ENCODE results near the gene BTBD16.

DNA sequence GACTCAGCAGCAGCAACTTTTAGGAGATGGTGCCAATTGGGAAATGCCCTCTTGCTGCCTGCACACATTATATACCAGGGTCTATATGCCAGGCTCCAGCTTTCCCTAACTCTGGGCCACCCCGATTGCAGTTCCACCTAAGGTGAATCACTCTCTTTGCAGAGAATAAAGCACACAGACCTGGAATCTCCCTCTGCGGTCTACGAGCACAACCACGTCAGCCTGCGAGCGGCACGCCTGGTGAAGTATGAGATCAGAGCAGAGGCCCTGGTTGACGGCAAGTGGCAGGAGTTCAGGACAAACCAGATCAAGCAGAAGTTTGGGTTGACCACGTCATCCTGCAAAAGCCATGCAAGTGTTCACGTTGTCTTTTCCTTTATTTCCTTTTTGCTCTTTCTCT is 65.2 kb downstream of the BTBD16 start:
- TF ChIP-seq, protein P1, sequence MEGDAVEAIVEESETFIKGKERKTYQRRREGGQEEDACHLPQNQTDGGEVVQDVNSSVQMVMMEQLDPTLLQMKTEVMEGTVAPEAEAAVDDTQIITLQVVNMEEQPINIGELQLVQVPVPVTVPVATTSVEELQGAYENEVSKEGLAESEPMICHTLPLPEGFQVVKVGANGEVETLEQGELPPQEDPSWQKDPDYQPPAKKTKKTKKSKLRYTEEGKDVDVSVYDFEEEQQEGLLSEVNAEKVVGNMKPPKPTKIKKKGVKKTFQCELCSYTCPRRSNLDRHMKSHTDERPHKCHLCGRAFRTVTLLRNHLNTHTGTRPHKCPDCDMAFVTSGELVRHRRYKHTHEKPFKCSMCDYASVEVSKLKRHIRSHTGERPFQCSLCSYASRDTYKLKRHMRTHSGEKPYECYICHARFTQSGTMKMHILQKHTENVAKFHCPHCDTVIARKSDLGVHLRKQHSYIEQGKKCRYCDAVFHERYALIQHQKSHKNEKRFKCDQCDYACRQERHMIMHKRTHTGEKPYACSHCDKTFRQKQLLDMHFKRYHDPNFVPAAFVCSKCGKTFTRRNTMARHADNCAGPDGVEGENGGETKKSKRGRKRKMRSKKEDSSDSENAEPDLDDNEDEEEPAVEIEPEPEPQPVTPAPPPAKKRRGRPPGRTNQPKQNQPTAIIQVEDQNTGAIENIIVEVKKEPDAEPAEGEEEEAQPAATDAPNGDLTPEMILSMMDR (IDR thresholded peaks at IDR 0.05; ENCODE audit: low read depth, low read length), result no peak
- no peak for TF ChIP-seq EZH2phosphoT487 (IDR thresholded peaks at IDR 0.05; ENCODE audit: low read depth)

Measured in OCI-LY3 (cell line).